ENCODE measurements around the gene RPL38.

Gene RPL38

DNA sequence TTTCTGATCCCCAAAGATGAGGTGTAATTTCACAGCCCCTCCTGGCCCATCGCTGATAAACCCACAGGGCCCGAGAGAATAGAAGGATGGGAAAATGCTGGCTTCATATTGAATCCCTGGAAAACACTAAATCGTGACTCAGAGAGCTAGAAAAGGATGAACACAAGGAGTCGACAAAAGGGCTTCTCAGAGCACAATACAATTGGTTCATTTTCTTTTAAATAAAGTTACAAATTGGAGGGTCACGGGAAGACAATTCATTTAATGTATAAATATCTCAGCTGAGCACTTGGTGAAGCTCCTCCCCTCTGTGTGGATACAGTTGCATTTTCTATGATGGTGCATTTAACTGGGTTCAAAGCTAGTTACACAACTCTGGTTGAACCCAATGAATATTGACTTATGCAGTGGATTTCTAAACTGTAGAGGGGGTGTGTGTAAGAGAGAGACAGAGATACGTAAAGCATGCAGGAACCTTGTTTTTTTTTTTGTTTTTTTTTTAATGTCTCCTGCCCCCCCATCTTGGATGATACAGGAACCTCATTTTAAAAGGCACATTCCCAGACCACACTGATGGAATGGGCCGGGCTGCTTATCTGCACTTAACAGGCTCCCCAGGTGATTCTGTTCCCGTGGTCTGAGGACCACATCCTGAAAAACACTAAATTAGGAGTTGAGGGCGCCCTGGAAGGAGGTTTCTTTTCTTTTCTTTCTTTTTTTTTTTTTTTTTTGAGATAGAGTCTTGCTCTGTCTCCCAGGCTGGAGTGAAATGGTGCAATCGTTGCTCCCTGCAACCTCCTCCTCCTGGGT lies 24.0 kb downstream of the RPL38 start:
- no peak for DNase-seq (ENCODE audit: low spot score)

DNA sequence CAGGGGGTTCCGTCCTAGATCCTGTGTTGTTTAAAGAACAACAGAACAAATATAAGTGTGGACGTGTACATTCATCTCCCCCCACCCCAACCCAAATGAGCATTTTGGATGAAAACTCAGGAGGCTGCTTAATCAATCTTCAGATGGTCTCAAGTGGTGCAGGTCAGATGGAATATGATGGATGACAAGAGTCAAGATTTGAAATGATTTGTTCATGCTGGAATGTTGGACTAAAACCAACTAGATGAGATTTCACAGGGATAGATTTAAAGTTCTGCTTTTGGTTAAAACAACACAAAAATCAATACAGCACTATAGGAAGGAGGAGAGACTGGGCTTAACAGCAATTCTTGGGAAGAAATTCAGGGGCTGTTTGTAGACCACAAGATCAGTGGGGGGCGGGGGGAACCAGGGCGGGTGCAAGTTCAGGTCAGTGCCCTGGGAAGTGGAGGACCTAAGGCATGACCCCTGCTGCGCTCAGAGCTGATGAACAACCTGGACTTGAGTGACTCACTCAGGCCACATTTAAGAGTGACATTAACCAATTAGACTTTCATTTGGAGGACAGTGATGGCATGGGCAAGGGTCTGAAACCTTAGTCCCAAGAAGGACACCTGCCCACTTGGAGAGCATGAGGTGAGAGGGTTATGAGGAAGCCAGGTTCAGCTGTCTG lies 25.0 kb downstream of the RPL38 start:
- no peak for DNase-seq (ENCODE audit: low spot score)

DNA sequence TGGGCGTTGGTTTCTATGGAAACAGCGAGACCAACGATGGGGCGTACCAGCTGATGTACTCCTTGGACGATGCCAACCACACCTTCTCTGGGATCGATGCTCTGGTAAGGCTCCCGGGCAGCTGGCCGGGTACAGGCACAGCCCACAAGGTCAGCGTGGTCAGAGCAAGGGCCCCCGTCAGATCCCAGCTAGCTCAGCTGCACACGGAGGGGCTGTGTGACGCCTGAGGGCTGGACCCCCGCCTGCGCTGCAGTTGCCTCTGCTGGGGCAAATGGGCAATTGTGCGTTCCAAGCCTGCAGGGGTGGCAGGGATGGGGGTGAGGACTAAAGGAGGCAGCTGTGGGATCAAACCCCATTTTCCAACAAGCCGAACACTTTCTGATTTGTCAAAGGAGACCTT lies 27.4 kb downstream of the RPL38 start:
- DNase-seq (ENCODE audit: low spot score) = no peak

- no peak for DNase-seq (ENCODE audit: low spot score)
Measured at GRCh38 chr17:74231928-74232907, 28.7 kb downstream of the RPL38 start.

DNA sequence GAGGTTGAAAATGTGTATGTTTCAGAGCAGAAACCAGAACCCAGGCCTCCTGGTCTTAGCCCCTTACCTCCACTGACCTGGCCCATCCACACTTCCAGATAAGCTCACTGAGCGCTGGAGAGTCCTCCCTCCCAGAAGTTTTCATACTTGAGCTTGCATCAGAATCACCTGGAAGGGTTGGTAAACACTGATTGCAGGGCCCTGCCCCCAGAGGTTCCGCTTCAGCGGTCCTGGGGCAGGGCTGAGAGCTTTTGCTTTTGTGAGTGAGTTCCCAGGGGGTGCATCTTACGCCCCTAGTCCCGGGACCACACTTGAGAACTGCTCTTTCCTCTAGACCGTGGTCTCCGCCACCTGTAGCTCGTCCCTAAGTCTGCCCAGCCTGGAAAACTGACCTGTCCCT lies 30.5 kb downstream of the RPL38 start:
- DNase-seq (ENCODE audit: low spot score) = no peak

DNA sequence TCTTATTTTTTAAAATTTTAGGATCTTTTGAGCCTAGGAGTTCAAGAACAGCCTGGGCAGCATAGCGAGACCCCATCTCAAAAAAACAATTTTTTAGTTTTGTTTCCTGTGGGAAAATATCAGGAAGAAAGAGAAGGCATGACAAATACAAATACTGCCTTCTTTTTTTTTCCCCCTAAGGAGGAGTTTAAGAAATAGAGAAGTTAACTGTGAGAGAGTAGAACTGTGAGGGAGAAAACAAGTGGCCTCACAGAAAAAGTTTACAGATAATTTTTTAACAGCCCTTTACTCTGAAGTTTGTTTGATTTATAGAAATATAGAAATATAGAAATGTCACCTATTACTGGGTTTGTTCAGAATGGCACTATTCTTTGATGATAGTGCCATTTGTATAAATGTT lies 31.0 kb downstream of the RPL38 start:
- no peak for DNase-seq (ENCODE audit: low spot score)

DNA sequence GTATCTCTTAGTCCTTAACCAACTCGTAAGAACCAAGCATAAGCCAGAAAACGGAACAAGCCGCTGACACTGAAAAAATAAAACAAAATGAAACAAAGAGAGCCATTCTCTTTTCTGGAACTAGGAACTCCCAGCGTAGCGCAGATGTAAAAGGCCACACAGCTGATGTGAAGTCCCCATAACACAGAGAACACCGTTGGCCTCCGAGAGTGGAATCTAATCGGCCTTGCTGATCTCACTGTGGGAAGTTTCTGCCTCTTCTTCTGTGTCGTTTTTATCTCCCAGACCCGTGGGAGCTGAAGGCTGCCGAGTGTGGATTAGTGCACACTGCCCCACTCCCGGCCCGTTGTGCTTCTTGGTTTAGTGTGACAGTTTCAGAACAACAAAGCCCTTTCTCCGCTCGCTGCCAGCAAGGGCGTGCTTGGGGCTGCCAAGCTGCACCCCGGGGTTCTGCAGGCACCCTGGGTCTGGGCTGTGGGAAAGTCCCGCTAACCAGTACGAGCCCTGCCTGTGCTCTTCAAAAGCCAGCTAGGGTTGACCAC lies 31.6 kb downstream of the RPL38 start:
- no peak for DNase-seq (ENCODE audit: low spot score)

GRCh38 chr17:74235911-74236371 lies 32.5 kb downstream of the RPL38 start:
- no peak for DNase-seq (ENCODE audit: low spot score)

DNA sequence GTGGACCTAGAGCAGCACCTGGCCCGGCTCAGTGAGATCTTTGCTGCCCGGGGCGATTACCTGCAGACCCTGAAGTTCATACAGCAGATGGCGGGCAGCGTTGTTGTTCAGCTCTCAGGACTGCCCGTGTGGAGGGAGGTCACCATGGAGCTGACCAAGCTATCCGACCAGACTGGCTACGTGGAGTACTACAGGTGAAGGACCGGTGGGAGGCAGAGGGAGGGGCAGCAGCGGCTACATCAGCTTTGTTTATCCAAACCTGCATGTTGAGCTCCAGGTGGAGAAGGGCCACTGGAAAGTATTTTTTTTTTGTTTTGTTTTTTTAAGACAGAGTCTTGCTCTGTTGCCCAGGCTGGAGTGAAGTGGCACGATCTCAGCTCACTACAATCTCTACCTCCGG lies 33.8 kb downstream of the RPL38 start:
- no peak for DNase-seq (ENCODE audit: low spot score)

- DNase-seq (ENCODE audit: low spot score) = no peak
Measured at GRCh38 chr17:74239172-74239571, 35.7 kb downstream of the RPL38 start.

GRCh38 chr17:74240618-74241205 lies 37.2 kb downstream of the RPL38 start:
- DNase-seq (ENCODE audit: low spot score) = no peak

DNA sequence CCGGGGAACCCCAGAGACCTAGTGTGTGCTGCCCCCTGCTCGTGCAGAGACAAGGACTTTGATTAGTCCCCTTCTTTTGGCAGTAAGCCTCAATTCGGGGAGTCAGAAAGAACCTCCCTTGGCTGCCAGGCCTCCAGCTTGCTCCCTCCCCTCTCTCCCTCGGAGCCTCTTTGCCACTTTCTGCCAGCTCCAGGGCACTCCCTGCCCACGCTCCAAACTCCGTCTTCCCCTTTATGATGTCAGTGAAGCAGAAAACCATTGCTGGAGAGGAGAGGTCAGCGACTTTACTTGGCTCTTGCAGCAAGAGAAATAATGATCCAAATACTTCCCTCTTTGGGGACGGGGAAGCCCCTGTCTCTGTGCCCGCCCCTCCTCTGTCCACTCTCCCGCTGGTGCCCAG lies 38.0 kb downstream of the RPL38 start:
- no peak for DNase-seq (ENCODE audit: low spot score)

GRCh38 chr17:74241847-74242246 lies 38.4 kb downstream of the RPL38 start:
- no peak for DNase-seq (ENCODE audit: low spot score)

- no peak for DNase-seq (ENCODE audit: low spot score)
Measured at GRCh38 chr17:74243013-74243755, 39.7 kb downstream of the RPL38 start.

- no peak for DNase-seq (ENCODE audit: low spot score)
Measured at GRCh38 chr17:74244128-74244527, 40.6 kb downstream of the RPL38 start.

- no peak for DNase-seq (ENCODE audit: low spot score)
Measured at GRCh38 chr17:74244548-74244947, 41.1 kb downstream of the RPL38 start.

DNA sequence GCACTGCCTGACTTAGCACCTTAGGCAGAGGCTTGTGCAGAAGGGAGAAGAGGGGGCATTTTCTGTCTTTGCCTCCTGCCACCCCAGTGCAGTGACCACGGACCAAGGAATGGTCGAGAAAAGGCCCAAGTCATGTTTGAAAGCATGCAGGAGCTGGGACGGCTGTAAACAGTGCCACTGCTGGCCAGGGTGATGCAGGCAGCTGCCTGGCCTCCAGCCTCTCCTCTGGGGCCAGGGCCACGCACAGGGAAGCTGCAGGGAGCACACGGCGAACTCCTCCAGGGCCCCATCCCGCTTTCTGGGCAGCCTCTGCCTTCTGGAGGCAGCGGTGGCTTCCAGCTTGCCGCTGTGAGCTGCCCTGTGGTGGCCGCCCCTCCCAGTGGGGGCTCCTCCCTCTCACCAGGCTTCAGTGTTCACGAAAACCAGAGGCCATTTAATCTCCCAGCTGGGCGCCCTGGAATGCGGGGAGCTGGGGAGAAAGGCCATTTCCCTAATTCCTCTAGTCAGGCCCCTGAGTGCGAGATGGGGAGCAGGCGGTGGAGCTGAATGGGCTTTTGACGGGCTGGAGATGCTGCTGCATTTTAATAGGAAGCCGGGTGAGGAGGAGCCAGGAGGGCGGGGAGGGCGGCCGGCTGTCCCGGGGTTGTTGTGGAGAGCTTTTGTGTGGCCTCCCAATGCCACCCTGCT lies 41.8 kb downstream of the RPL38 start:
- no peak for DNase-seq (ENCODE audit: low spot score)

- no peak for DNase-seq (ENCODE audit: low spot score)
Measured at GRCh38 chr17:74245871-74246270, 42.4 kb downstream of the RPL38 start.

GRCh38 chr17:74249590-74250270 lies 46.3 kb downstream of the RPL38 start:
- no peak for DNase-seq (ENCODE audit: low spot score)
